C4-2B (cell line): ENCODE results near the gene NFIA.

Experiments used
- H3K27ac ChIP-seq: fragments of 450-650 bp; 2 replicates; pipeline ENCODE4 v1.5.1; 2017
- ZFX ChIP-seq: fragments of 450-650 bp; IDR thresholded peaks from 2 replicates; pipeline ENCODE4 v1.6.1; 2017
- TF ChIP-seq, protein P1 (sequence below): fragments of 450-650 bp; conservative IDR thresholded peaks from 2 replicates; pipeline ENCODE4 v1.5.1; 2017; ENCODE audit warnings: mild to moderate bottlenecking

NFIA gene

DNA sequence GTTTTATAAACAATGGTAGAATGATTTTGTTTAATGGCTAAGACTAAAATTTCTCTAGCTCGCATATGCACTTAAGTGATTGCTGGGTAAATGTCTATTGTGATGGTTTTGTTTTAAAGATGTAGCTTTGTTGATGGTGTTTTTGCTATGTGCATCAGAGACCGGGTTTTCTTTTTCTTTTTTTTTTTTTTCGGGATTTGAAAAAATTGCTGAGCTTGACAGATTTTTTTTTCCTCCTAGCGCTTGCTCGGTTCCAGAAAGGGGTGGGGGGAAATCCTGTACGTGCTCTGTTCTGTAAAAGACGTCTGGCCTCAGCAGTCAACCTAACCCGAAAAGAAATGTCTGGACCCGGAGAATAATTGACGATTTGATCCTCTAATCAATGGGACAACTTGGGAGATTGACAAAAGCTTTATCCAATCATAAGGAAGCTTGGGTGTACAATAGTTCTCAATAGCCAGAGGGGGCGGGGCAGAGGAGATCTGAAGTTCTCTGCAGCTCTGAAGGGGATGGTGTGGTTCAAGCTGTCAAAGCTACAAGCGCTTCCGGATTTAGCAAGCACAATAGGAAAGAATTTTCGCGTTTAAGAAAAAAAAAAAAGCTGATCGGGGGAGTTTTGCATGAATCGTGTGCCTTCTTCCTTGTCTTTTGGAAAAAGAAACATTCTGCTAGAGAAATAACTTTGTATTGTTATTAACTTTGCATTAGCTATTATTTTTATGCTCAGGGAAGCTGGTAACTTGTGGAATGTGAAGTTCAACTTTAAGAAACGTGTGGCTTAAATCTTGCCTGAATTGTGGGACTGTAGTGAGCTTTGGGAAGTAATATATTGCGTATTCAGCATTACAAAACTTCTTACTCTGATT, 4.5 kb upstream of the NFIA start:
- TF ChIP-seq ZFX: no peak
- TF ChIP-seq, protein P1, sequence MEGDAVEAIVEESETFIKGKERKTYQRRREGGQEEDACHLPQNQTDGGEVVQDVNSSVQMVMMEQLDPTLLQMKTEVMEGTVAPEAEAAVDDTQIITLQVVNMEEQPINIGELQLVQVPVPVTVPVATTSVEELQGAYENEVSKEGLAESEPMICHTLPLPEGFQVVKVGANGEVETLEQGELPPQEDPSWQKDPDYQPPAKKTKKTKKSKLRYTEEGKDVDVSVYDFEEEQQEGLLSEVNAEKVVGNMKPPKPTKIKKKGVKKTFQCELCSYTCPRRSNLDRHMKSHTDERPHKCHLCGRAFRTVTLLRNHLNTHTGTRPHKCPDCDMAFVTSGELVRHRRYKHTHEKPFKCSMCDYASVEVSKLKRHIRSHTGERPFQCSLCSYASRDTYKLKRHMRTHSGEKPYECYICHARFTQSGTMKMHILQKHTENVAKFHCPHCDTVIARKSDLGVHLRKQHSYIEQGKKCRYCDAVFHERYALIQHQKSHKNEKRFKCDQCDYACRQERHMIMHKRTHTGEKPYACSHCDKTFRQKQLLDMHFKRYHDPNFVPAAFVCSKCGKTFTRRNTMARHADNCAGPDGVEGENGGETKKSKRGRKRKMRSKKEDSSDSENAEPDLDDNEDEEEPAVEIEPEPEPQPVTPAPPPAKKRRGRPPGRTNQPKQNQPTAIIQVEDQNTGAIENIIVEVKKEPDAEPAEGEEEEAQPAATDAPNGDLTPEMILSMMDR: no peak
- H3K27ac ChIP-seq: peak overlapping the region; percentile 81

DNA sequence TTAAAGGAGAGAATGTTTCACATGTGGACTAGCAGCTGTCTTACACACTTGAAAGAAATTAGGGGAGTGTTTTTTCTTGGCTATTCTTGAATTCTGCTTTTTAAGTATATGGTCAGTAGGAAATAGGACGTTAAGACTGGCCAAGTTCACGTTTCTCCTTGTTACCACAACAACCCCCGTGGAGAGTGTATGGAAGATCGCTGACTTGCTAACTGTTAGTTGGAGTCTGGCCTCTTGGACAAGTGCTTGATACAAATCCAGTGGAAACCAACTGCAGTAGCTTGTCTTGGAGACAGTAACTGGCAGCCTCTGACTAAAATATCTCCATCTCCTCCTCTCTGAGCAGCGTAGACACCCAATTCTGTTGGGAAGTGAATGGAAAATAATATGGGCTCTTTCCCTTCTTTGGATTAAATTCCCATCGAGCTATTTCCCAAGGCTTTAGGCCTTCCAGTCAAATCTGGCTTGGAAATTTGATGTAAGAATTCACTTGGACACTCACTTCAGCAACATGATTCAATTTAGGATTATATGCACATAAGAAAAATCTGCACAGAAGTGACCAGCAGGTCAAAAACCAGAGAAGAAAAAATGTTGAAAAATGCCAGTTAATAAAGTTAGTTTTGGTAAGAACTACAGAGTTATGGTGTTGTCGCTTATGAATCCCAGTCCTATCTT, 3.6 kb upstream of the NFIA start:
- TF ChIP-seq, protein P1: no peak
- TF ChIP-seq ZFX: no peak
- H3K27ac ChIP-seq: peak overlapping the region; percentile 21; the same call in 1 of the 2 replicates

DNA sequence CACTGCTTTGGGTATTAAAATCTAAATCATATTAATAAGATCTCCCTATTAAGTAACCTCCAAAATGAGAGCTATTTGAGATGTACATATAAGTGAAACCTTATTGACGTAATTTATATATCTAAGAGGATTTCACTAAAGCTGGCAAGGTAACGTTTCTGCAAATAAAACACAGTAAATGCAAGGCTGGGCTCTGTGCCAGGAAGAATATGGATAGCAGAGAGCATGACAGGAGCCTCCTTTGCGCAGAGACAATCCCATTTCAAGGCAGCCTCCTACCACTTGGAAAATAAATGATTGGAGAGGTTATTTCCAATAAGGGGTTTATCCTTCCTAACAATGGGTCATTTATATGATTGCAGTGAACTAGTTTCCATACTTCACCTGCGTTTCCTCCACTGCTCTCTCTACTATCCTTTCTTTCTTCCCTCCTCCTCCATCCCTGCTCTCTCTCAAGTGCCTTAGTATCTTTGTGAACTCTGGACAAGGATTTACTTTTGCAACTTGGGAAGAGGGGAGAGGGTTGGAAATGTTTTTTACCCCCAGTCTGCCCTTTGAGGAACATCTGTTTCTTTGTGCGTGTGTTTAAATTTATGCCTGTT, 3.0 kb upstream of the NFIA start:
- H3K27ac ChIP-seq: peak overlapping the region; percentile 57

DNA sequence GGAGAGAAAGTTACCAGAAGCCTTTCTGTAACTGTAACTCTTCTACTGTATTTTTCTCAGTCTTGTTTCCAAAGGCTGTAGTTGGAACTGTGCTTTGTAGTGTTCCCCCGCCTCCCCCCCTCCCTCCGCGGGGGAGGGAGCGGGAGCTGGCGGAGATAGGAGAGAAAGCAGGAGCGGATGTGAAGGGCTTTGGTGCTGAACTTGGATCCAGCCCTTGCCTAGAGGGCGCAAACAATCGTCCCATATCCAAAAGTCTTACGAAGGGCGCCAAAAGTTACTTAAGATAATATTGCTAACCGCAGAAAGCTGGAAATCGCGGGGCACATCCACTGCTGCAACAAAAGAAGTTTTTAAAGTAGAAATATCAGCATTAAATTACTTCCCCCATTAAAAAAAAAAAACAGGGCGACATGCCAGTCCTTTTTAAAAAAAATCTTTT, 2.4 kb upstream of the NFIA start:
- H3K27ac ChIP-seq: peak overlapping the region; percentile 57
- TF ChIP-seq, protein P1: peak; percentile 65
- no peak for TF ChIP-seq ZFX

More for the DNA sequence above, 3.0 kb upstream of the NFIA start:
- TF ChIP-seq, protein P1: no peak
- no peak for TF ChIP-seq ZFX

DNA sequence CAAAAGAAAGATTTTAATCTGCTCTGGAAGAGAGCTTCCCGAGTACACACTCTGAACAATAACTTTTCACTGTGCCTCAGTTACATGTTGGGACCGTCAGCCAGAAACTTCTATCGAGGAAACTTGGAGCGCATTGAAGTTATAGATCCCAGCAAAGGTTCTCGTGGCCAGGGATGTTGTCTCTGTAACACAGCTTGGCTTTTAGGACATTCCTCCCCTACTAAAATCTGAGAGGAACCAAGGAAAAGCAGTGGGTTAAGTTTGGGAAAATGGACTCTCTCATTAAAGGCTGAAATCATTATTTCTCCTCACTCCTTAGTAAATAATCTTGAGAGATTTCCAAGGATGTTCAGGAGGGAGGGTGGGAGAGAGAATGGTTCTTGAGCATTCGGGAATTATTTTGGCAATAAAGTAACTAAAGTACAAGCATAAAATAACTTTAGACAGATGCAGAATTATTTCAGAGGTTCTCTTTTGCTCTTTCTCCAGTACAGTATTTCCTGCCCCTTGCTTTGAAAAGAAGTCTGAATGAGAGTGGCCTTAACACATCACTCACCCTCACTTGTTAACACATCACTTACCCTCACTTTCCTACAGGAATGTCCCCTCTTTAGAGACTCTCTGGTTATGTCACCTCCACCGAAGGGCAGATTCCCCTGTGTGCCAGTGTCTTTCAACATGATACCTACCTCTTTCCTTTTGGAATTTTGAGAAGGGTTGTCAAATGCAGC, 1.8 kb upstream of the NFIA start:
- TF ChIP-seq, protein P1: no peak
- no peak for TF ChIP-seq ZFX
- peak overlapping the region; percentile 98; the same call in 1 of the 2 replicates for H3K27ac ChIP-seq

DNA sequence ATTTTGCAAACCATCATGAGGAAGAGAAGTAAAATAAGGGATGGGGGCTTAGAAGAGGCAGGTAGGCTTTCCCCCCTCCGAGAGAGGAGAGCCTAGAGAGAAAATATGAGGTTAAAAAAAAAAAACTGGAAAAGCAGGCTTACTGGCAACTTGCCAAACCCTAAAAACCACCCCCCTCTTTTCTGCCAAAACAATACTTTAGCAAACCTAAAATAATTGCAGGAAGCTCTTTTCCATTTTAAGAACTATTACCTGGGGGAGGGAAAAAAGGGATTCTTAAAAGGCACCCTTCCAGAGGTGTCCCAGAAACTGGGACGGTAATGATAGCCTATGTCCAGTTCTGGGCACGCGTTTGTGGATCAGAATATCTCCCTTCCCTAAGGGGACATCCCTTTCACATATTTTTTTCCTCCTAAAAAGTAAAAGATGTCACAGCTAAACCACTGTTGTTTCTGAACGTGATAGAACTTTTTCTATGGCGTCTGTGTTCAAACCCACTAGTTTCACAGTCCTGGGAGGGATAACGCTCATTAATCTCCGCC, 1.1 kb upstream of the NFIA start:
- TF ChIP-seq, protein P1: no peak
- no peak for TF ChIP-seq ZFX
- H3K27ac ChIP-seq: peak overlapping the region; percentile 98
